Lung (tissue), 12 donors: Measurements from ENCODE around the gene CELF3. TPM values are rescaled to one million over a fixed set of nuclear protein-coding genes. Genes with fewer than 3 reads are reported as not detected.

Source experiments
- ATAC-seq: fragments of 200-7000 bp; cut with Tn5 transposase; one replicate; pipeline ENCODE4 v1.9.1; 2020; ENCODE audit warnings: moderate number of reproducible peaks; ENCODE audit not compliant: insufficient read depth, low FRiP score
- DNase-seq, 3 donors: peaks; one replicate each; pipeline ENCODE4 v3.0.0-alpha.2; 2013 to 2017
- H3K27ac ChIP-seq, 2 donors: one replicate each; pipeline ENCODE4 v1.5.1; 2013; ENCODE audit warnings: mild to moderate bottlenecking in 2 of 2, moderate library complexity in 2 of 2, control low read depth in 1 of 2, inconsistent platforms in 1 of 2, low read depth in 1 of 2, low read length in 1 of 2
- H3K27me3 ChIP-seq, 3 donors: one replicate each; pipeline ENCODE4 v1.5.1; 2013; ENCODE audit warnings: low read length in 2 of 3; ENCODE audit not compliant: control insufficient read depth in 3 of 3, insufficient read depth in 3 of 3
- H3K36me3 ChIP-seq, 4 donors: one replicate each; pipeline ENCODE4 v1.5.1; 2013; ENCODE audit warnings: low read length in 4 of 4, mild to moderate bottlenecking in 1 of 4, moderate library complexity in 1 of 4; ENCODE audit not compliant: control insufficient read depth in 4 of 4, insufficient read depth in 4 of 4
- H3K4me1 ChIP-seq, 5 donors: one replicate each; pipeline ENCODE4 v1.5.1; 2013; ENCODE audit warnings: low read length in 5 of 5, mild to moderate bottlenecking in 2 of 5, moderate library complexity in 1 of 5; ENCODE audit not compliant: control insufficient read depth in 5 of 5, insufficient read depth in 5 of 5
- H3K4me3 ChIP-seq: one replicate; pipeline ENCODE4 v1.5.1; 2013; ENCODE audit warnings: mild to moderate bottlenecking, control low read depth, moderate library complexity
- H3K9ac ChIP-seq, 2 donors: one replicate each; pipeline ENCODE4 v1.5.1; 2013; ENCODE audit warnings: low read length in 2 of 2, control low read depth in 1 of 2; ENCODE audit not compliant: insufficient read depth in 1 of 2
- H3K9me3 ChIP-seq, 4 donors: one replicate each; pipeline ENCODE4 v1.5.1; 2013; ENCODE audit warnings: low read length in 3 of 4, mild to moderate bottlenecking in 1 of 4, moderate library complexity in 1 of 4; ENCODE audit not compliant: control insufficient read depth in 4 of 4, insufficient read depth in 3 of 4
- WGBS, 2 donors: extraction: QIAGEN DNeasy Blood & Tissue Kit; methylation state at CpG; one replicate each; pipeline ENCODE4 v1.1.7; 2013; 5-methylcytosine and 5-hydroxymethylcytosine counted together
- polyA plus RNA-seq, 2 donors: library from polyadenylated mRNA; stranded (reverse); fragments of 200-250 nt; gene quantifications; one replicate each; pipeline ENCODE4 v1.2.1, GENCODE V29; 2013
- total RNA-seq, 2 donors: library from RNA; depleted of rRNA in 1 of 2; stranded (reverse); fragments of >200 nt in 1 of 2; gene quantifications; one replicate each; pipeline ENCODE4 v1.2.1, GENCODE V29; 2014 to 2021
- TF ChIP-seq, protein P1 (sequence below): IDR thresholded peaks from 2 replicates; pipeline ENCODE4 v1.5.1; 2012; ENCODE audit warnings: mild to moderate bottlenecking; ENCODE audit errors: control extremely low read depth, extremely low read depth
- donor health status: control.
- donor health status: control.
- donor health status: Bipolar disorder and iron deficiency.
- donor health status: healthy.
- donor health status: DM: yes; HTN: yes; CAD: no.

The CELF3 gene
- total and polyA plus RNA-seq, 4 donors, result 0.06 to 0.31 (median 0.10) TPM

DNA sequence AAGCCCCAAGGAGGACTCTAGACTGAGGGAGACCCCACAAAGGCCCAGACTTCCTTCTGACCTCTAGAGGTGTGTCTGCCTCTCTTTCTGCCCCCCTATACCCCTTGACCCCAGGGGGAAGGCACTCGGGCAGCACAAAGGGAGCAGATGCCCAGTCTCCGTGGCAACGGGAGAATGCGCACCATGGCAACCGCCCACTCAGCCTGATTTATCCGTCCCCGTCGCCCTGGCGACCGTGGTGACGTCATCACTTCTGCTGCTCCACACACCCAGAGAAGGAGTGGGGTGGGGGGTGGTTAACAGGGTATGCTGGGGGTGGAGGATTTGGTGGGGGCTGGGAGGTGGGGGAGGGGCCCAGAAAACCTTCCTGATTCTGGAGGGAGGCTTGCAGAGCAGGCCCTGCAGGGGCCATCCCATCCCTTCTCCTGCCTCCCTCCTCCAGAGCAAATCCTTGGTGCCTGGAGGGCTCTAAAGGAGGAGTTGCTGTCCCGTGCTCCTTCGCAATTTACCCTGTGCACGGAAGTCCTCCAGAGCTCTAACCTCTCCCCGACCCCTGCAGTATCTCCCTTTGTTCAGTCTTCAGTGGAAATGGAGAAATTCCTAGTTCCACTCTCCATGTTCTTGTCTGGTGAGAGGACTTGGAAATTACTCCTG, 6.3 kb downstream of the CELF3 start:
- no peak overlapping the region for H3K27ac ChIP-seq
- H3K9me3 ChIP-seq, result peaks cover 0 to 2% (median 0%) of the 10 kb centered on the region in 4 donors
- no peak overlapping the region for H3K4me3 ChIP-seq
- peak in 2 of 3 donors; percentile 30 to 54 for DNase-seq
- TF ChIP-seq, protein P1, sequence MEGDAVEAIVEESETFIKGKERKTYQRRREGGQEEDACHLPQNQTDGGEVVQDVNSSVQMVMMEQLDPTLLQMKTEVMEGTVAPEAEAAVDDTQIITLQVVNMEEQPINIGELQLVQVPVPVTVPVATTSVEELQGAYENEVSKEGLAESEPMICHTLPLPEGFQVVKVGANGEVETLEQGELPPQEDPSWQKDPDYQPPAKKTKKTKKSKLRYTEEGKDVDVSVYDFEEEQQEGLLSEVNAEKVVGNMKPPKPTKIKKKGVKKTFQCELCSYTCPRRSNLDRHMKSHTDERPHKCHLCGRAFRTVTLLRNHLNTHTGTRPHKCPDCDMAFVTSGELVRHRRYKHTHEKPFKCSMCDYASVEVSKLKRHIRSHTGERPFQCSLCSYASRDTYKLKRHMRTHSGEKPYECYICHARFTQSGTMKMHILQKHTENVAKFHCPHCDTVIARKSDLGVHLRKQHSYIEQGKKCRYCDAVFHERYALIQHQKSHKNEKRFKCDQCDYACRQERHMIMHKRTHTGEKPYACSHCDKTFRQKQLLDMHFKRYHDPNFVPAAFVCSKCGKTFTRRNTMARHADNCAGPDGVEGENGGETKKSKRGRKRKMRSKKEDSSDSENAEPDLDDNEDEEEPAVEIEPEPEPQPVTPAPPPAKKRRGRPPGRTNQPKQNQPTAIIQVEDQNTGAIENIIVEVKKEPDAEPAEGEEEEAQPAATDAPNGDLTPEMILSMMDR, result no peak
- peaks cover 0 to 3% (median 0%) of the 10 kb centered on the region in 3 donors for H3K27me3 ChIP-seq
- WGBS, 2 donors, result 56 to 61% methylated on average over 15 of the region's 15 CpGs
- ATAC-seq, result no peak
- peaks cover 0 to 9% (median 0%) of the 10 kb centered on the region in 5 donors for H3K4me1 ChIP-seq
- H3K9ac ChIP-seq, result no peak overlapping the region
- H3K36me3 ChIP-seq, result no peaks in the 10 kb centered on the region

DNA sequence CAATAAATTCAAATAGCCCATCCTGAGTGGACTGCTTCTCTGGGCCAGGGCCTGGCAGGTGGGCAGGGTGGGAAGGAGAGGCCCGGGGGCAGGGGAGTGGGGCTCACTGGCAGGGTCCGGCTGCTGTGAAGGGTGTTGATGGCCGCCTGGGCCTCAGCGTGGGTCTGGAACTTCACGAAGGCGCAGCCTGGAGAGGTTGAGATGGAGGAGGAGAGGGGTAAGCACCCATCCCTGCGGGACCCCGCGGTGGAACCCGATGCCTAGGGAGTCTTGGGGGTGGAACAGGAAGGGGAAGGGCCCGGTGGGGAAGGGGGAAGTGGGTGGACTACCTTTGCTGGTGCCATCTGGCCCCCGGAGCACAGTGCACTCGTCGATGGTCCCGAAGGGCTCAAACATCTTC, 7.7 kb downstream of the CELF3 start:
- Histone ChIP-seq H3K4me1 (peaks cover 0 to 9% (median 0%) of the 10 kb centered on the region in 5 donors), H3K4me3 (no peak overlapping the region), H3K27ac (no peak overlapping the region), H3K9me3 (peaks cover 0 to 2% (median 0%) of the 10 kb centered on the region in 4 donors), H3K36me3 (no peaks in the 10 kb centered on the region), H3K9ac (no peak overlapping the region), H3K27me3 (peaks cover 0 to 3% (median 0%) of the 10 kb centered on the region in 3 donors)
- 77 to 78% methylated on average over 15 of the region's 15 CpGs for WGBS, 2 donors
- ATAC-seq (no peak), DNase-seq (no peak)
- TF ChIP-seq, protein P1, result no peak

DNA sequence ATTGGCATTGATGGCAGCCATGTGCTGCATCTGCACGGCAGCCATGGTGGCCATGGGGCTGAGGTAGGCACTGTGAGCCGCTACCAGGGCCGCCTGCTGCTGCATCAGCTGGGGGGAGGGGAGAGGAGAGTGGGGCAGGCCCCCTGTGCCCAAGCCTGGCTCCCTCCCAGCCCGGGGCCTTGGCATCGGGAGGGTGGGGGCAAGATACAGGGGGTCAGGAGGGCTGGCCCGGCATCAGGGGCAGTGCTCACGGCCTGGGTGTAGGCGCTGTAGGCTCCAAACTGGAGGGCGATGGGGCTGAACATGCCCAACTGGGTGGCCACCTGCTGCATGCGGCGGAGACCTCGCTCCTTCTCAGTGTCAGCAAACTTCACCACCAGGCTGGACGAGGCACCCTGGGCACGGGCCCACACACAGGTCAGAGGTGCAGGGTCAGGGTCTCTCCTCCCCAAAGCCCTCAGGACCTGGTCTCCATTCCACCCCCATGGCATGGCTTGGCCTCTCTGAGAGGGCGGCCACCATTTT, 9.0 kb downstream of the CELF3 start:
- Histone ChIP-seq H3K9ac (no peak overlapping the region), H3K4me1 (peaks cover 0 to 1% (median 0%) of the 10 kb centered on the region in 5 donors), H3K4me3 (no peak overlapping the region), H3K27ac (no peak overlapping the region), H3K36me3 (no peaks in the 10 kb centered on the region), H3K27me3 (peaks cover 0 to 1% (median 0%) of the 10 kb centered on the region in 3 donors), H3K9me3 (peaks cover 0 to 2% (median 0%) of the 10 kb centered on the region in 4 donors)
- TF ChIP-seq, protein P1, result no peak
- WGBS, 2 donors, result 92 to 98% methylated on average over 15 of the region's 15 CpGs
- no peak for DNase-seq
- no peak for ATAC-seq
